HepG2 (cell line): Measurements from ENCODE around the gene CLEC11A. TPM values are rescaled to one million over a fixed set of nuclear protein-coding genes. Genes with fewer than 3 reads are reported as not detected.

Source experiments
- polyA plus RNA-seq, 8 experiments: library from polyadenylated mRNA; depleted of rRNA in 3 of 8; stranded (reverse) in 7 of 8; unstranded in 1 of 8; fragments of >200 nt; fragmentation: Illumina TruSeq in 4 of 8; extraction: Trizol in 4 of 8; gene quantifications; 2 replicates each; pipeline versions ENCODE4 v1.2.1 to v1.2.3, GENCODE V29; 2011 to 2016; ENCODE audit warnings: low read depth in 4 of 8, missing spikeins in 1 of 8, mixed read lengths in 1 of 8; ENCODE audit not compliant: insufficient read depth in 1 of 8
- total RNA-seq, 5 experiments: library from RNA; depleted of rRNA; stranded (reverse); fragments of >200 nt; fragmentation: Illumina TruSeq; extraction: Trizol; gene quantifications; 2 replicates each; pipeline ENCODE4 v1.2.3, GENCODE V29; 2016; ENCODE audit warnings: low read depth in 1 of 5

The CLEC11A gene
- total and polyA plus RNA-seq, 2 of the 13 experiments (the other 11 are each of a cell fraction or from before 2014, with no cell fraction given) = not detected

Other genes starting within 250 kb of the CLEC11A start
- not detected in 2 replicates for gene EMC10, start 246.9 kb upstream of the CLEC11A start, total RNA-seq (2016; rRNA removed; fragmentation: Illumina TruSeq; extraction: Trizol)
- not detected in 2 replicates for gene EMC10, start 246.9 kb upstream of the CLEC11A start, polyA plus RNA-seq (2011; rRNA removed)
- gene GARIN5A, start 246.5 kb upstream of the CLEC11A start, total RNA-seq (2016; rRNA removed; fragmentation: Illumina TruSeq; extraction: Trizol) = not detected in 2 replicates
- not detected in 2 replicates for gene GARIN5A, start 246.5 kb upstream of the CLEC11A start, polyA plus RNA-seq (2011; rRNA removed)
- gene JOSD2, start 212.2 kb upstream of the CLEC11A start, total RNA-seq (2016; rRNA removed; fragmentation: Illumina TruSeq; extraction: Trizol) = 2.0 and 2.3 TPM in 2 replicates
- gene JOSD2, start 212.2 kb upstream of the CLEC11A start, polyA plus RNA-seq (2011; rRNA removed) = 4.1 and 5.2 TPM in 2 replicates
- 1.1 and 2.2 TPM in 2 replicates for gene ASPDH, start 209.5 kb upstream of the CLEC11A start, total RNA-seq (2016; rRNA removed; fragmentation: Illumina TruSeq; extraction: Trizol)
- gene ASPDH, start 209.5 kb upstream of the CLEC11A start, polyA plus RNA-seq (2011; rRNA removed) = 3.3 and 4.0 TPM in 2 replicates
- not detected in 2 replicates for gene LRRC4B, start 154.9 kb upstream of the CLEC11A start, total RNA-seq (2016; rRNA removed; fragmentation: Illumina TruSeq; extraction: Trizol)
- not detected in 2 replicates for gene LRRC4B, start 154.9 kb upstream of the CLEC11A start, polyA plus RNA-seq (2011; rRNA removed)
- gene SYT3, start 83.5 kb upstream of the CLEC11A start, total RNA-seq (2016; rRNA removed; fragmentation: Illumina TruSeq; extraction: Trizol) = not detected in 2 replicates
- not detected in 2 replicates for gene SYT3, start 83.5 kb upstream of the CLEC11A start, polyA plus RNA-seq (2011; rRNA removed)
- gene C19orf81, start 73.9 kb upstream of the CLEC11A start, total RNA-seq (2016; rRNA removed; fragmentation: Illumina TruSeq; extraction: Trizol) = not detected in 2 replicates
- gene C19orf81, start 73.9 kb upstream of the CLEC11A start, polyA plus RNA-seq (2011; rRNA removed) = not detected in 2 replicates
- gene SHANK1, start 3.6 kb upstream of the CLEC11A start, total RNA-seq (2016; rRNA removed; fragmentation: Illumina TruSeq; extraction: Trizol) = not detected in 2 replicates
- gene SHANK1, start 3.6 kb upstream of the CLEC11A start, polyA plus RNA-seq (2011; rRNA removed) = not detected in 2 replicates
- not detected in 2 replicates for gene GPR32, start 47.1 kb downstream of the CLEC11A start, total RNA-seq (2016; rRNA removed; fragmentation: Illumina TruSeq; extraction: Trizol)
- gene GPR32, start 47.1 kb downstream of the CLEC11A start, polyA plus RNA-seq (2011; rRNA removed) = not detected in 2 replicates
- gene ACP4, start 67.1 kb downstream of the CLEC11A start, total RNA-seq (2016; rRNA removed; fragmentation: Illumina TruSeq; extraction: Trizol) = not detected in 2 replicates
- gene ACP4, start 67.1 kb downstream of the CLEC11A start, polyA plus RNA-seq (2011; rRNA removed) = 0.08 TPM in 1 of 2 replicates, not detected in the other
- gene KLK1, start 100.4 kb downstream of the CLEC11A start, total RNA-seq (2016; rRNA removed; fragmentation: Illumina TruSeq; extraction: Trizol) = not detected in 2 replicates
- gene KLK1, start 100.4 kb downstream of the CLEC11A start, polyA plus RNA-seq (2011; rRNA removed) = not detected in 2 replicates
- not detected in 2 replicates for gene KLK15, start 110.2 kb downstream of the CLEC11A start, total RNA-seq (2016; rRNA removed; fragmentation: Illumina TruSeq; extraction: Trizol)
- gene KLK15, start 110.2 kb downstream of the CLEC11A start, polyA plus RNA-seq (2011; rRNA removed) = not detected in 2 replicates
- not detected in 2 replicates for gene KLK3, start 131.6 kb downstream of the CLEC11A start, total RNA-seq (2016; rRNA removed; fragmentation: Illumina TruSeq; extraction: Trizol)
- not detected in 2 replicates for gene KLK3, start 131.6 kb downstream of the CLEC11A start, polyA plus RNA-seq (2011; rRNA removed)
- not detected in 2 replicates for gene KLK2, start 150.1 kb downstream of the CLEC11A start, total RNA-seq (2016; rRNA removed; fragmentation: Illumina TruSeq; extraction: Trizol)
- gene KLK2, start 150.1 kb downstream of the CLEC11A start, polyA plus RNA-seq (2011; rRNA removed) = 0.11 TPM in 1 of 2 replicates, not detected in the other
- gene KLK4, start 188.0 kb downstream of the CLEC11A start, total RNA-seq (2016; rRNA removed; fragmentation: Illumina TruSeq; extraction: Trizol) = not detected in 2 replicates
- not detected in 2 replicates for gene KLK4, start 188.0 kb downstream of the CLEC11A start, polyA plus RNA-seq (2011; rRNA removed)
- gene KLK5, start 229.7 kb downstream of the CLEC11A start, total RNA-seq (2016; rRNA removed; fragmentation: Illumina TruSeq; extraction: Trizol) = not detected in 2 replicates
- not detected in 2 replicates for gene KLK5, start 229.7 kb downstream of the CLEC11A start, polyA plus RNA-seq (2011; rRNA removed)
- 0.15 TPM in 1 of 2 replicates, not detected in the other for gene KLK6, start 246.2 kb downstream of the CLEC11A start, total RNA-seq (2016; rRNA removed; fragmentation: Illumina TruSeq; extraction: Trizol)
- 1.6 and 1.8 TPM in 2 replicates for gene KLK6, start 246.2 kb downstream of the CLEC11A start, polyA plus RNA-seq (2011; rRNA removed)